GM21423 (cell line): Measurements from ENCODE around the gene SNX30.

Experiments
- ATAC-seq: cut with Tn5 transposase; IDR thresholded peaks from one replicate; pipeline ENCODE4 v1.9.1; 2021; ENCODE audit warnings: mild to moderate bottlenecking, moderate library complexity; ENCODE audit not compliant: unreplicated experiment

Gene SNX30

GRCh38 chr9:112752334-112753125, 2.0 kb downstream of the SNX30 start:
- no peak for ATAC-seq

DNA sequence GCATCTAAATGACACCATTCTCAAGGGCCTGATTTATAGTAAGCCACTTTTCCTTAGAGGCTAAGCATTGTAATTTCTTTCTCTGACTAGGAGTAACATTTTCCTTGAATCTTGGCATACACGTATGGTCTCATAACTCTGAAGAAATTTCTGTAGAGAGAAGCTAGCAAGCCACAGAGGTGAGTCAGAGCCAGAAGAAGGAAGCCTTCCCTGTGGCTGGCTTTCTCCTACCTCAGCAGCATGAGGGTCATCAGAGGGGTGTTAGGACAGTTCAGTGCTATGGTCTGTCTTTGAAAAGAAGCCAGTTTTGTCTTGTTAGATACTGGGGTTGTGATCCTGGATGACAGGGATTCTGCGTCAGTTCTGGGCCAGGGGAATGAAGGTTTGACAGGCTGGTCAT, 3.2 kb downstream of the SNX30 start:
- ATAC-seq: no peak

GRCh38 chr9:112754578-112754977, 4.0 kb downstream of the SNX30 start:
- ATAC-seq: no peak

GRCh38 chr9:112755016-112755427, 4.5 kb downstream of the SNX30 start:
- no peak for ATAC-seq

- no peak for ATAC-seq
Measured at GRCh38 chr9:112755675-112756074, 5.1 kb downstream of the SNX30 start.

DNA sequence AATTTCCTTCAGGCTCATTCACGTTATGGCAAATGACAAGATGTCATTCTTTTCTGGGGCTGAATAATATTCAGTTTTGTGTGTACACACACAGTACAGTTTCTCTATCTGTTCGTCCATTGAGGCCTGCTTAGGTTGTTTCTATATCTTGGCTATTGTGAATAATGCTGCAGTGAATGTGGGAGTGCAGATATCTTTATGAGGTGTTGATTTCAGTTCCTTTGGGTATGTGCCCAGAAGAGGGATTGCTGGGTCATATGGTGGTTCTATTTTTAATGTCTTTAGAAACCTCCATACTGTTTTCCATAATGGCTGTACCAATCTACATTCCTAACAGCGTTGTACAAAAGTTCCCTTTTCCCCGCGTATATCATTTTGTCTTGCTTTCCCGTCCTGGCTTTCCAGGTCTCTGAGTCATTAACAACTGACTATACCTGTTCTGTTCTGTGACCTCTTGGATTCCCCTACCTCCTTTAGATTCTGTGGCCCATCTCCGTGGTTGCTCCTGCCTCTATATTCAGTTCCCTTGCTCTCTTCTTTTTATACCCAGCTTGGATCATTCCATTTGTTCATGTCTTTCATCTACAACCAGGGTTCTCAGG, 6.8 kb downstream of the SNX30 start:
- no peak for ATAC-seq

- no peak for ATAC-seq
Measured at GRCh38 chr9:112757940-112758339, 7.4 kb downstream of the SNX30 start.

GRCh38 chr9:112760821-112761220, 10.3 kb downstream of the SNX30 start:
- ATAC-seq: no peak

- ATAC-seq: no peak
Measured at GRCh38 chr9:112761912-112762655, 11.5 kb downstream of the SNX30 start.

- no peak for ATAC-seq
Measured at GRCh38 chr9:112762726-112763518, 12.4 kb downstream of the SNX30 start.

DNA sequence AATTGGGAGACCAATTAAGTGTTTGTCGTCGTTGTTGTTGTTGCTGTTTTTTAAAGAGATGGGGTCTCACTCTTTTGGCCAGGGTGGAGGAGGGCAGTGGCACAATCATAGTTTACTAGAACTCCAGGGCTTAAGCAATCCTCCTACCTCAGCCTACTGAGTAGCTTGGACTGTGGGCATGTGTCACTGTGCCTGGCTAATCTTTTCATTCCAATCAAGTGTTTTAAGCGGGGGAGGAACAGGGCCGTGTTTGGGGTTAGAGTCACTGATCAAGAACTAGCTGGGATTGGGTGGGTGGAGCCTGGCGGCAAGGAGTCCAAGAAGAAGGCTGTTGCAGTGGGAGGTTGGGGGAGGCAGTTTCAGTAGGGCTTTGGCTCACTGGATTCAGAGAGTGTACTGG, 13.8 kb downstream of the SNX30 start:
- ATAC-seq: no peak

DNA sequence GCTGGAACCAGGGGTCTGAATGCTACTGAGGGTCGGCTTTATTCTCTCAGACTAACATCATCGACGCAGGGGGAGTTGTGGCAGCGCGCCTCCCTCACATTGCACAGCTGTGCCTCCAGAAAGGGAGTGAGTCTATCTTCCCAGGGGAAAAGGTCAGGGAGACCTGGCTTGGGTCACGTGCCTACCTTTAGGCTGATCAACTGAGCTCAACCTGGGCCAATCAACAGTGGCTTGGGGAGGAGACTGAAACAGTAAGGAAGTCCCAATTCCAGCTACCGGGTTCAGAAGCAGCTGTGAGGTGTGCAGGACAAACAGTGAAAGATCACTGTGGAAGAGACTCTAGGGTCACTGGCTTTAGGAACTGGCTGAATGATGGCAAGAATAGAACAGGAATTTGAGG, 14.3 kb downstream of the SNX30 start:
- ATAC-seq: no peak

GRCh38 chr9:112765281-112765680, 14.7 kb downstream of the SNX30 start:
- ATAC-seq: no peak

DNA sequence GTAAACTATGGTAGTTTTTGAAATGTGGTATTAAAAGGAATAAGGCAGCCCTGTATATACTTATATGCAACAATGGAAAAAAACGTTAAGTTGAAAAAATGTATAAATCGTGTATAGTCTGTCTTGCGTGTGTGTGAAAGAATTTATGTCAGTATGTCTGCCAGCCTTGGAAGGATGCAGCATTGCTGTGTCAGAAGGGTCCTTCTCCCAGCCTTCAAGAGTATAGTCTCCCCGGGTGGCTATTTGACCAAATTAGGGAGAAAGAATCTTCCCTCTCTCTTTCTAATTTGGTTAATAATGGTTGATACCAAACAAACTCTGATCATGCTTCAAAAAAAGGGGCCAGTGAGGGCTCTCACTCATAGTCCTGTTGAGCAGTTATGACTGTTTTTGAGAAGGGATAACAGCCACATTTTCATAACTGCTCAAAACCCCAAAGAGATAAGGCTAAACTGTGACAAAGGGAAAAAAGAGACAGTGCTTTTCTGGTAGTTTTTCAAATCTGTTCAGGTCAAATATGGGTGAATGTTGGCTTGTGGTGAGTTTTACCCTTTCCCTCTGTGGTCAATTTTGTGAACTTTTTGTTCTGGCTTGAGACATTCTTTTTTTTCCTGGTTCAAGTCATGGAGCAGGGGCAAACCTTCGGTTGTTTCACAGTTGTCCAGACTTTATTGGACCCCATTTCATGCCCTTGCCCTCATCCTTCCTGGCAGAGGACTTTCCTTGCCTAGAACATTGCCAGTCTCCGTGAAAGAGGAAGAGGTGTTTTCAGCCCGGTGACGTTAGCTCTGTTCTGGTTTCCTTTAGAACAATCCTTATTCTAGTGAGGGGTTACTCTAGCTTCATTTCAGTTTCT, 21.0 kb downstream of the SNX30 start:
- no peak for ATAC-seq

DNA sequence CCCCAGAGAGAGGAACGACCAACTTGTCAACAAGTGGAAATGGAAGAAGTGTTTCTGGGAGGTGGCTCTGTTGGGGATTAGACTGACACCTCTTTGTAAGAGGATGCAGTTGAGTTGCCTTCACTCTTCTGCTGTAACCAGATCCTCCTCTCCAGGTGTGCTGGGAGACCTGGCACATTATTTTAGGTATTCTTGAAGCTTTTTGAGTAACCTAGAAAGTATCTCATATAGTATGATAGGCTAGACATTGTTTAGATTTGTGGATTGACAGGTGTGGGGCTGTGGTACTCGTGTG, 21.6 kb downstream of the SNX30 start:
- ATAC-seq: no peak

DNA sequence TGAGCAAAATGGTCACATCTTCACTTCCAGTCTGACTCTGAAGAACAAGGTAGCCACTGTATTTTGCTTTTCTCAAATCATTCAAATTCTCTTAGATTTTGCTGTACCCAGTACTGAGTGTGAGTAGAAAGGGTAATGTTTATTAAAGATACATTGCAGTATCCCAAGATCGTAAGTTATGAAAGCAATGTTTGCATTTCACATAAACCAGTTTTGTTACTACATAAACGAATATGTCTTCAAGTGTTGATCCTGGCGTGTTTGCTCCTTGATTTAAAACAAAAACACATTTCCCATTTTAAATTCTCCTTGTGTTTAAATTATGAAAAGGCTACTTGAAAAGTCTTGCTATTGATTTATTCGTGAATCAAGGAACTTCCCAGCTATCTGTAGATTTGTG, 22.0 kb downstream of the SNX30 start:
- ATAC-seq: no peak

DNA sequence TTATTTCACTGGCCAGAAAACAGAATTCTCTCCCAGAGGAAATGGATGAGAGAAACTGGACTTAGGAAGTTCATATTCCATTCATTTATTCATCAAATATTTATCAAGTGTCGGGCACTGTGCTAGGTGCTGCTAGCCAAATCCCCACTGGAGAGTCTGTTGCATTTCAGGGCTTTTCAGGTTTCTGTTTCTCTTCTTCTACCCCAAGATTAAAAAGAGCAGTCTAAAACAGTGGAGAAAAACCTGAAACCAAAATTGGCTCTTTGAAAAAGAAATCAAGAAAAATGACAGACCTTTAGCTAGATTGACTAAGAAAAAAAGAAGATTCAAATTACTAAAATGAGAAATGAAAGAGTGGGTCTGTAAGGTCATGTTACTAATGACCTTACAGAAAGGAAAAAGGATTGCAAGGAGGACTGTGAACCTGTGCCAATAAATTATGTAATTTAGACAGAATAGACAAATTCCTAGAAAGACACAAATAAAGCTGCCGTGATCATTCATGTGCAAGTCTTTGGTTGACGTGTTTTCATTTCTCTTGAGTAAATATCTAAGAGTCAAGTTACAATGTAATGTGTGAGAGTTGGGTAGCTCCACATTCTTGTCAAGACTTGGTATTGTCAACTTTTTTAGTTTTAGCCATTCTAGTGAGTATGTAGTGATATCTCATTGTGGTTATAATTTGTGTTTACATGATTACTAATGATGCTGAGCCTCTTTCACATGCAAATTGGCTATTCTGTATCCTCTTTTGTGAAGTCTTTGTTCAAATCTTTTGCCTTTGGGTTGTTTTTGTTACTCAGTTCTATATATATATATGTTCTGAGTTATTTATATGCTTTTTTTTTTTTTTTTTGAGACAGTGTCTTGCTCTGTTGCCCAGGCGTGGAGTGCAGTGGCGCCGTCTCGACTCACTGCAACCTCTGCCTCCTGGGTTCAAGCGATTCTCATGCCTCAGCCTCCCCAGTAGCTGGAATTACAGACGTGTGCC, 23.7 kb downstream of the SNX30 start:
- peak; percentile 44 for ATAC-seq

- no peak for ATAC-seq
Measured at GRCh38 chr9:112777914-112778313, 27.4 kb downstream of the SNX30 start.

DNA sequence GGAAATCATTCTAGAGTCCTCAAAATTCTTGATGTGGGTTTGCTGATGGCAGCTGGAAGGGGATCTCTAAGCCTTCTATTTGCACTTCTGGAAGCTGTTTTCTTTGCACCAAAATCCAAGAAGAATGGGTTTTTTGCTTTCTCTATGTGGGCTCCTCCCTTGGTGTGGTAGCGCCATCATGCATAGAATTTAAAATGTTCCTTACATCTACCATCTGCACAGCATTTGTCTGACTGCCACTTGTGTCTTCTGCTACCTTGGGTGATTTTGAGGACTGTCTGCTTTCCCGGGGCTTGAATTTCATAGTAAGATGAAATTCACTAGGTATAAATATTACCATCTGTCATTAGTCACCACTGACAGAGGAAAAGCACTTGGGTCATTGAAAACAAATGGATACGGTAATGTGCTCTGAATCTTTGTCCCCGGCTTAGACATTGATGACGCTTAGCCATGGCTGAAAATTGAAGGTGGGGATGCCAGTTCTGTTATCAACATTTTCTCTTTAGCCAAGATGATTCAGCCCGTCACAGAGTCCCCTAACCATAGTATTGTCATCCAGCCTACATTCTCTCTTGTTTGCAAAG, 30.0 kb downstream of the SNX30 start:
- no peak for ATAC-seq
